D341Med (cell line): ENCODE data around the gene SKAP2.

Experiments
- DNase-seq: peaks from one replicate; pipeline ENCODE4 v3.0.0; 2012; ENCODE audit warnings: low spot score

Gene SKAP2

DNA sequence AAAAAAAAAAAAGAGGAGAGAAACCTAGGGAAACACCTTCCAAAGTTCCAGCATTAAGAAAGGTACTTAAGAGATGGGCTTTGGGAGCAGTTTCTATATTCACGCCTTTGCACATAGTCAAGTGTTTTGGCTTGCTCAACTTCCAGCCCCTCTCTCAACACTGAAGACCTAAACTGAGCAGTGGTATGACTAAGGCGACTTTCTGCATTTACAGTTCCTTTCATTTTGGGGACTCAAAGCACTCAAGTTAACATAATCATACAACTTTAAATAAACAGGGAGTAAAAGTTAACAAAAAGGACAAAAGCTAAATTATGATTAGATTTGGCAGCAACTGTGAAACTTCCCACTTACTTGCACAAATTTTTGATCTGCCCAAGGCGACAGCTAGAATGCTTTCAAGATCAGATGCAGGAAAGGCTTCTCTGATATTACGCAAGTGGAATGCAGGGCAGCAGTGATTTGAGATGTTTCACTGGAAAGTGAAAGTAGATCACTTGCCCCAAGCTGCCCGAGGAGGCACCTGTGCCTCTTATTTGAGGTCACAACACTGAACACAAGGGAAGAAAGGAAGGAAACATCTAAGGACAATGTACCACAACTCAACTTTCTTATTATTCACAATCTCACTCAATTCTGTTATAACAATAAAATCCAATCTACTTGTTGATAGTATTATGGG lies 199.5 kb downstream of the SKAP2 start:
- DNase-seq = no peak

DNA sequence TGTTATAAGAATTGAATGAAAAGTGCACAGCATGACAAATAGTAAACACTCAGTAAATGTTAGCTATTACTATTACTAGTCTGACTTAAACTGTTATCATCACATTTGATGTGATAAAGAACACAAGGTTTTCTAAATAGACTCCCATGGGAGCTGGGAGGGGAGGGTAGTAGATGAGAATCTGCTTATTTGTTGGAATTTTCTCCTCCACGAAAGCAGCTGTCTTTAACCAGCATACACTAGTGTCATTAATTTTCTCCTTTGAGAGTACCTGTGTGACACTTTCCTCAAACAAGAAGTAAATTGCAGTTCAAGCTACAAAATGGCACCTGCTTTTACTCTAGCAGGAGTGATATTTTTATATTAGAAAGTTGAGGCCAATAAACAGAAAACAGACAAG lies 200.1 kb downstream of the SKAP2 start:
- DNase-seq = no peak

DNA sequence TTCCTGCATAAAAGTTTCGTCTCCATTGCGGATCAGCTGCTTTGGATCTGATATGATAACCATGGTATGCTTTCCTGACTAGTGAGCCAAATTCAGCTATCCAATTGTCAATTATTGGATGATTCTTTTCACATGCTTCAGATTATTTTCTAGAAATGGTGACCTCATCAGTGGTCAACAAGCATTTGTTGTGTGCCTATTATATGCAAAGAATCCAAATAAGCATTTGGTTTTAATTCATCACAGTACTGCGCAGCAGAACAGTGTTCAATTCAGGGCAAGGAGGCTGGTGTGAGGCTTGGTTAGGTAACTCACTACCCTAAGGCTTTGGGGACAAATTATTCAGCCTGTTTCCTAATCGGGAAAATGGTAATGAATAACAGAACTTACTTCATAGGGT lies 200.5 kb downstream of the SKAP2 start:
- DNase-seq = no peak

DNA sequence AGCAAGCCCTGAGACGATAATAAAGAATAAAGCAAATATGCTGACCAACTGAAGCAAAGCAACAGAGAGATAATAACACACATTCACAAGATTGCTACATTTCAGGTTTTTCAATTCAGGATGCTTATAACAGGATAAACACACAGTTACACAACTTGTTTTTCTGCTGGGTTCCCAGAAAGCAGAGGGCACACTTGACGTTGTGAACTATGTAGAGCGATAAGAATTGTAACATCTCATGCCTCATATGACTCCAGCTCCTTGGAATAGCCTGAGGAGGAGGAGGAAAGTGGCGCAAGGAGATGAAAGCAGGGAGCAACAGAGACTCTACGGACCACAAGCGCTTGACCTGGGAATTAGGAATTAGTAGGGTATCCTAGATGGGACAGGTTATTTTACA lies 201.7 kb downstream of the SKAP2 start:
- DNase-seq = no peak

DNA sequence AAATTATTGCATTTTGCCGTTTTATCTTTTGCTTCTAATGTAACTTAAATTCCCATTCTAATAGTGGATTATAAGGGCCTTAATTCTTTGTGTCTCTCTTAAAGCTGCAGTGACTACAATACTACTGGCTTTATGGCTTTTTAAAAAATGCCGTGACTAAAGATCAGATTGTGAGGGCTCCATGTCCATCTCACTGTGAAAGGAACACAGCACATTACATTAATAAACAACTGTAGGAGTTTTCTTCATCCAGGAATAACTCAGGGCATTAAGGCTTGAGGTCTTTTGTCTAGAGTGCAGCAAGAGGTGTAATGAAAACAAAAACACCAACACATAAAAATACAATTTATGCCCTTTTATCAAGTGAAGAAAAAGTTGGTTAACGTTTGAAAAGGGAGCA lies 205.3 kb downstream of the SKAP2 start:
- no peak for DNase-seq

DNA sequence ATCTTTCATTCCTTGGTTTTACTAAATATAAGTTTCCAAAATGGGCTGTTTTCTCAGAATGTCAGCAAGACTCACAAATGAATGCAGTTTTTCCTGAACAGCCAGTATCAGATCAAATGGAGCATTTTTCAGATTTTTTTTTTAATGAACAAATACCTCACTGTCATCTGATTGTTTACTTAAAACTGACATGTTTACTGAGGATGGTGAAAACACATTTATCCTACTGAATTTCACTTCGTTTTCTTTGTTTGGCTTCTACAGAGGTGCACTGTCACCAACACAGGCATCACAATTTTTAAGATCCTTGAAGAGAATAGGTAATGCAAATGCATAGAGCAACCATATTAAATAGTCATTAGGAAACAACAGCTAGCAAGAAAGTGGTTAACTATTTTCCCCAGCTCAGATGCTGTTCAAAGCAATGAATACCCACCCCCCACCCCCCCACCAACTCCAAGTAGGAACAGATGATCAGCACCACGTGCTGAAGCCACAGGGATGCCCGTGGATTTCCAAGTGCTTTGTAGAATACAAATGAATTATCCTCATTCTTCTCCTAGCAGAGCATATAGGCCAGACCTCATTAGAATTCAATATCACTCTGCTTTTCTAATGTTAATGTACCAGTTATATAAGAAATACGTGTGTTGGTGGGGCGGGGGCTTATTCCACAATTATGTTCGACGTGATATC lies 205.9 kb downstream of the SKAP2 start:
- DNase-seq = no peak

DNA sequence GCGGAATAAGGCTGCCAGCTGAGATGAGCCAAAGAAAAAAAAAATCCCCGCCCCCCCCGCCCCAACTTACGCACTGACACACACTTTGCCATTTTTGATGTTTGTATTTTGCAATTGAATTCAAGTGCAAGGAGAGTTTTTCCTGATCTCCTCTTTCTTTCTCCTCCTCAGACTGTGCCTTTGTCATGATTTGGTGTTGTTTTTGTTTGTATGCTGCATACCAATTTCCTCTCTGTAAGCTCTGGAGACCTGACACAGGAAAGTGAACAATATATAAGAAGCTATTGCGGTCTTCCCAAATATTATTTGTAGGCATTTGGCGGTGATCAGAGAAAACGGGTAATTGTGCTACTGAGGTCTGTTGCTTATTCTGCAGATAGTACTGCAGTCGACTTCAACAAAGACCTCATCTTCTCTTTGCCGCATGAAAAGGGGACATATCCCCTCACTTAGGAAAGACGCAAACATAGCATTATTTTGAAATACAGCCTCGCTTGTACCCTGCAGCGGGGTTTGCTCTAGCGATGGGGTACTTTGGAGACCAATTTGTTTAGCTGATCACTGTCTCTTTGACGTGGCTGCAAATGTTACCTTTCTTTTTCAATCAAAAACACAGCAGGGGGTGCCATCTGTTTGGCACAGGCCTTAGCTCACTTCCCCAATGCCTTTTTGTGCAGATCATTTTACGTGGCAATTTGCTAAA lies 206.6 kb downstream of the SKAP2 start:
- no peak for DNase-seq

DNA sequence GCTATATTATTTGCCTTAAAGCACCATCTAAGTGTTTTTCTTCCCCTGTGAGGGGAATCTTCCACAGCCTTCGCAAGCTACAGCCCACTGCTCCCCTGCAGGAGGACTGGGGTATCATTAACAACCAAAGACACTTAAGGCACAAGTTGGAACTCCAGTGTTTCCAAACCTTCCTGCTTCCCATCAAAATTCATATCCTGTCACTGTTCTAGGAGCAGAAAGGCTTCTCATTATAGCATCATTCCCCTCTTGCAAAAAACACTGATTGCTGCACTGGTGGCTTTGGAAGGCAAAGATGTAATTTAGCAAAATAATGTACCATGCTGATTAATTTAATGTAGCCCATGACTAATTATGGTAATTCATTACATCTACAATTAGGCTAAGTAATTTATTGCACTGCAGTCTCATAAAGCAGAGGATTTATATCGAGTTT lies 207.2 kb downstream of the SKAP2 start:
- DNase-seq = no peak

DNA sequence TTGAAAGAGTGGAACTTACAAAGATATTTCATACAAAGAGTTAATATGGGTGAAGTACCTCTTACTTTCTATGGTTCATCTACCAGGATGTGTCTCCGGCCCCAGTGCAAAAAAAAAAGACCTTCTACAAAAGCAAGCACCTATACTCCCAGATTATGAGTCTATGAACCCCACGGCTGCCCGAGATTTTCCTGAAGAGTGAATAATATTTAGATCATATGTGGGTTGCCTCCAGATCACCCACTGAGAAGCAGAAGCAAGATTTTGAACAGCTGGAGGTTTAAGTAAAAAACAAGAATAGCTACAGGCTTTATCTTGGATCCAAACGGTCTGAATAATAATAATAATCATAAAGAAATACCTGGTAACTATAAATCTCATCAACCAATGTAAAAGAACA lies 207.7 kb downstream of the SKAP2 start:
- DNase-seq = no peak

DNA sequence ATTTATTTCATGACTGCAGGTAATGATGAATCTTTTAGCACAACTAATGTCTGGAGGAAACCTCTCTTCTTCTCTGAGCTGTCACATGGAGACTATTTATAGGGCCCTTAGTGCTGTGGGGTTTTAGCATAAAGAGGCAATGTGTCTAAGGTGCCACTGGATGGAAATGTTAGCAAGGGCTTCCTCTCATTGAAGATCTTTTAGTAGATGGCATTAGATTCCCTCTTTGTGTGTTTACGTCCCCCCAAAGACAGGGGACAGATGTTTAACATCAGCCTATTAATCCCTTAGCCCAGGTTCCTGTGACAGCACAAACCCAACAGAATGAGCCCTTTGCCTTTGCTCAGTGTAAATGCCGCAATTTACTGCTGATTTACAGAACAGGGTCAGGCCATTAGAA lies 208.6 kb downstream of the SKAP2 start:
- DNase-seq = no peak

DNA sequence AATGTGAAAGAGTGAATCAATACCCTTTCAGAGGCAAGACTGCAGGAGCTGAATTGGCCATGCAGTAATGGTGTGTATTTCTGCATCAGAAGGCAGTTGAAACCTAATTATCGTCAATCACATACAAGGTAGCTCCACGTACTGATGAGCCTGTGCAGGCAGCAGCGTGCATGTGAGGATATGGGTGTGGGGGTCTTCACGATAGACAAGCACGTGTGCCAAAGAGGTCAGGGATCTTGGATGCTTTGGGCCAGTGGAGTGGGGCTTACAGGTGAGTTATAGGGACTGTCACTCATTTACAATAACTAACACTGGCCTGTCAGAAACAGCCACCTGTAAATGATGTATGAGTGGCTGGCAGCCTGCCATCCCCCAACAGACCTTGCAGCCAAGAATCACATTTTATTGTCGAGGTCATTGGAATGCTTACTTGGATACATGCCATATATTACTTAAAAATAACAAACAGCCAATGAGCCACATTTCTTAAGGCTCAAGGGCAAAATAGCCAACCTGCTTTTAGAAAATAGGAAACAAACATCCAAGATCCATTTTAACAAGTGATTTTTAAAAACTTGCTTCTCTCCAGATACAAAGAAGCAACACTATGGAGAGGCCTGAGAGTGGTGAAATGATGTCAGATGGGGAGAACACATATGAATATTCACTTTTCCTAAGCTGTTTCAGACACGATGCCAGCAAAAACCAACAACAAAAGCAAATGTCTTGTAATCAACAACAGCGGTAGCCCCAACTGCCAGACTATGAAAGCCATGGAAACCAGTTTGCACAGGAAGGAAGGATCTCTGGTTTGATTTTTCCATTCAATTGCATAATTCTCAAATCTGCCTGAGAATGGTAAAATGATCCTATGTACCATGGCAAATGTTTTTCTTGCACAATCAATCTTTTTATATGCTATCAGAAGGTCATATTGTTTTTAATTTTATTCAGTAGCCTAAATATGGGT lies 210.7 kb downstream of the SKAP2 start:
- no peak for DNase-seq

DNA sequence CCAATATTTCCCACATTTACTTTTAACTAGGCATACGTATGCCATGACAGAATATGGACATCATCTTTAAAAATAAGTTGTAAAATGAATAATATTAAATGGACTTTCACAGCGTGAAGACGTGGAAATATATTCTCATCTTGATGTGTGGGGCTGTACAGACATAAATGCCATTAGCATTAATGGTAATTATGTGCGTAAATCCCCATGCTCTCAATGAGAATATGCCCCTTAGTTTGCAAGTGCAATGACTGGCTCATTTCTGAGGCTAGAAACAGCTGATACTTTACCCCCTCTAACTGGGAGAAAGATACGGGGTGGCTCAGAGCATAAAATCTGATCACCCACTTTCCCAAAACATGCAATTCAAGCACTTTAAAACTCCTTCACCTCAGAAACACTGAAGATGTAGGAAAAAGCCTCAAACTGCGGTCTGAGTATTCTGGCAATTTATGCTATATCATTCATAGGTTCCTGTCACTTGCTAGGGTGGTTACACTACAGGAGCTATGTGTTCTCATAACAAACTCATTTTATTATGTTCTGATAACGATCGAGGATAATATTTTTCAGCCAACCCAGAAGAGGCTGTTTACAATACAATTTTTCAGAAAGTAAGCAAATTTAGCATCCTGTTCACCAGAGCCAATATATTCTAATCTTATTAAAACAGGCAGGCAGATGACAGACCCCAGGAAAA lies 211.8 kb downstream of the SKAP2 start:
- no peak for DNase-seq

DNA sequence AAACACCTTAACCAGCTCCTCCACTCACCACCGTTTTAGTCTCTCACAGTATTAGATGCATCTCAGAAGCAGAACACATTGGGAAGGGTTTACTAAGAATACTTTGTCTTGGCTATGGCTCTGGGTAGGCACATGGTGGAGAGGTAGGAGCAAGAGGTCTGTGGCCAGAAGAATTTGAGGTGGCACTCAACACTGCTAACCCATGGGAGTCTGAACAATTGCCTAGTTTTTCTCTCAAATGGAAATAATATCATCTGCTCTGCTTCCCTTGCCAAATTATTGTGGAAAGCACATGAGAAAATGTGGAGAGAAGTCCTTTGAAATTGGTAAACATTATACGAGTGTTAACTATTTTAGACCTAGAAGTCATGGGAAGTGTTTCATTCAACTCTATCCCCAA lies 214.3 kb downstream of the SKAP2 start:
- DNase-seq = no peak

DNA sequence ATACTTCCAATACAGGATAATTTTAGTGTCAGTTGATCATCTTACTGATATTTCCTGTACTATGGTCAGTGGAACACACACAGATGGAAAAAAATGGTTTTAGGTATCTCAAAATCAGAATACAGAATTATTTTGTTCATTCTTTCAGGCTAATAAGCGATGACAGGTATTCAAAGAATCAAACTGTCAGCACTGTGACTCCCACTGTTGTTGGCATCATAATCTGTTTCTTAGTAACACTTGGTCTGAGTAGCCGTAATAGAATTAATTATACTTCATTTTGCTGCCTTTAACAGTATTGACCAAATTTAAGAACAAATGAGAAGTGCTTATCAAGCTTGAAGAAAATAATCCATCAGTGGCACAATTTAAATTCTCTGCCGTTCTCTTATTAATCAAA lies 215.0 kb downstream of the SKAP2 start:
- DNase-seq = no peak

DNA sequence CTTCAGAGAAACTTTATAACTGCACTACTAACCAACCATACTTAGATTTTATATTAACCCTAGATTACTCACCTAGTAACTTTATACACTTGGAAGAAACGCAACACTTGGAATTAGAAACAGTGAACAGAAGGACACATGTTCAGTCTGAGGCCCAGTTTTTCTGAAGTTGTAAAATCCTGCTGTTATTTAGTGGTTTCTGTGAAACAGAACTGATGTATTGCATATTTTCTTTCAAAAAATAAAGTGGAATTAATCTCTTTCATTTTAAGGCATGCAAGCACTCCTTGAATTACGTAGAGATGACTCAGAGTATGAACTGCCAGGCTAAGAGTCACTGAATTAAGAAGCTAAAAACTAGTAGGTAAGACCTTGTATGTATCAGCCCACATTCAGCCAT lies 215.8 kb downstream of the SKAP2 start:
- DNase-seq = no peak

DNA sequence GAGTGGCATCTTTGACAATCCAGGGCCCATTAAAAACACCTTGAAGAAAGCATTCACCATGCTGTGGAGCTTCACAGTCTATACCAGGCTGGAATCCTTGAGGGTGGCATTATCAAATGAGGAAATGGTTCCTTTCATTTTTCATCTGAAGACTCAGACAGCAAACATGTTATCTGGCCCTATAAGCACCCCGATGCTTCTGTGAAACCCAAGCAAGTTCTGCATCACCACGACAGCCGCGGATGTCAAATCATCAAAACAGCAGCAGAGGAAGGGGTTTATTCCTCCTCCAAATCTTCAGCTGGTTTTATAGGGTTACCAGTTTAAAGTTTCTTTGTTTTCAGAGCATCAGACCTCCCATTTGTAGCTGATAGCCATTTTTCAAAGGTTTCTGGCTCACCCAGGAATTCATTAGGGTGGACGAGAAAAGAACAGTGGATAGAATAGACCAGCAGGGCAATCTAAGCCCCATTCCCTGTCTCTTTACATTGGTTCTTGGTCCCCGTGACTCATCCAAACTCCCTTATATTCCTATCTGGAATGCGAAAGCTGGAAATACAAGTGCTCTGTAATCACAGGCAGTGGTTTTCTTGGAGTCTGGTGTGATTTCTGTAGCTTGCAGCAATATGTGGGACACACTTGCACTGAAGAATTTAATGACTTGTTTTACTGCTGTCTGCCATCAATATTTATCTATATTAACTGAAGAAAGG lies 217.9 kb downstream of the SKAP2 start:
- DNase-seq = no peak

DNA sequence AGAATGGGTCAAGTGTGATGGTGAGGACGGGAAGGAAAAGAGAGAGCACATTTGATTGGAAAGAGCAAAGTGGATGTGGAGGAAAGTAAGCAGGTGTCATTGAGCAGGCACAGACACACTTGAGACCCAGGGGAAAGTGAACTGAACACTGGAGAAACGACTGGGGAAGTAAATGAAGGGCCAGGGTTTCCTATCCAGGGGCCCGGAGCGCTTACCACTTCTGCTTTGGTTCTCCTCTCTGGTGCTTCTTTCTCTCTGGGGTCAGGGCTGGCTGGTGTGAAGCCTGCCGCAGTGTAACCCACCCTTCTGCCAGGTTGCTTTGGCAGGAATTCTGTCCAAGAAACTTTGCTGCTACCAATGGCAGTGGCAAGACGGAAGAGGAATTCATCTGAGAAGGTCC lies 219.3 kb downstream of the SKAP2 start:
- DNase-seq = no peak

DNA sequence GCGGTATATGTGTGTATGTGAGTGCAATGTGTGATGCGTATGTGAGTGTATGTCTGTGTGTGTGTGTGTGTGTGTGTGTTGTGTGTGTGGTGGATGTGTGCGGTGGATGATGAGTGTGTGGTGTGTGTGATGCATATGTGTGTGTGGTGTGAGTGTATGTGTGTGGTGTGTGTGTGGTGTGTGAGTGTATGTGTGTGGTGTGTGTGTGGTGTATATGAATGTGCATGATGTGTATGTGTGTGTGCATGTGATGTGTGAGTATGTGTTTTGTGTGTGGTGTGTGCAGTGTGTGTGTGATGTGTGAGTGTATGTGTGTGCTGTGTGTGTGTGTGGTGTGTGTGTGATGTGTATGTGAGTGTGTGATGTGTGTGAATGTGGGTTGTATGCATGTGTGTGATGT lies 222.0 kb downstream of the SKAP2 start:
- no peak for DNase-seq

DNA sequence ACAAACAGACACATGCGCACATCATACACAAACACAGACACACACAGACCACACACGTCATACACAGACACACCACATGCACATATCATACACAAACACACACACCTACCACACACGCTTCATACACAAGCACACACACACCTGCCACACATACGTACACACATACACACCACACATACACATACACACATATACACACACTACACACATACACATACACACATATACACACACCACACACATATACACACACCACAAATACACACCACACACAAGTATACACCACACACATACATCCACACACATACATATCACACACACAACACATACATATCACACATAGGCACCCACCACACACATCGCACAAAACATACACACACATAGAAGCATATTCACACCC lies 224.7 kb downstream of the SKAP2 start:
- DNase-seq = no peak

DNA sequence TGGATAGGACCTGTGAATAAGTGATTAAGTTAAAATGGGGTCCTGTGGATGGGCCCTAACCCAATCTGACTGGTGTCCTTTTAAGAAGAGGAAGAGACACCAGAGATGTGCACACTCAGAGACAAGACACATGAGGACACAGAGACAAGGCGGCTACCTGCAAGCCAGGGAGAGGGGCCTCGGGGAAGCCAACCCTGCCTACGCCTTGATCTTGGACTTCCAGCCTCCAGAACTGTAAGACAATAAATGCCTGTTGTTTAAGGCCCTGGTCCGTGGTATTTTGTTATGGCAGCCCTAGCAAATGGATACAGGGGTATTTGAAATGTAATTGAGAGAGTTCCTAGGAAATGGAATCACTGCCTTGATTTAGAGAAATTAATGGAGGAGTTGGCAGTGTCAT lies 225.3 kb downstream of the SKAP2 start:
- no peak for DNase-seq

DNA sequence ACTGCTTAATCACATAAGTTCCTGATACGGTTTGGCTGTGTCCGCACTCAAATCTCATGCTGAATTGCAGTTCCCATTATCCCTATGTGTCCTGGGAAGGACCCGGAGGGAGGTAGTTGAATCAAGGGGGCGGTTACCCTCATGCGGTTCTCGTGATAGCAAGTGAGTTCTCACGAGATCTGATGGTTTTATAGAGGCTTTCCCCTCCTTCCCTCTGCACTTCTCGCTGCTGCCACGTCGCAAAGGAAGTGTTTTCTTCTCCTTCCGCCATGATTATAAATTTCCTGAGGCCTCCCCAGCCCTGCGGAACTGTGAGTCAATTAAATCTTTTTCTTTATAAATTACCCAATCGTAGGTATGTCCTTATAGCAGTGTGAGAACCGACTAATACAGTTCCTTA lies 226.2 kb downstream of the SKAP2 start:
- no peak for DNase-seq
